Activated CD4-positive, alpha-beta T cell treated with anti-CD3 and anti-CD28 coated beads, Interleukin-2, amount 10 ng/mL, durations not matched to agents 24 days and 14 days (primary cell): ENCODE measurements around the gene ANKRD40. TPM values are rescaled to one million over a fixed set of nuclear protein-coding genes. Genes with fewer than 3 reads are reported as not detected.
"Not testable (repeated sequence)": the region's sequence is repeated elsewhere in the genome, so short reads cannot be mapped to it uniquely, and the experiment has no call there.

ENCODE experiments used
- DNase-seq: peaks from one replicate; pipeline ENCODE4 v3.0.0; 2022
- H3K27ac Mint-ChIP-seq: one replicate; pipeline ENCODE4 v1.8.0; 2022; ENCODE audit warnings: mild to moderate bottlenecking, mixed read lengths
- H3K27me3 Mint-ChIP-seq: one replicate; pipeline ENCODE4 v1.8.0; 2022; ENCODE audit warnings: mixed read lengths
- H3K36me3 Mint-ChIP-seq: one replicate; pipeline ENCODE4 v1.8.0; 2022; ENCODE audit warnings: low read depth, mild to moderate bottlenecking, mixed read lengths
- H3K4me1 Mint-ChIP-seq: one replicate; pipeline ENCODE4 v1.8.0; 2021; ENCODE audit warnings: mixed read lengths
- H3K4me3 Mint-ChIP-seq: one replicate; pipeline ENCODE4 v1.8.0; 2022; ENCODE audit warnings: mild to moderate bottlenecking, moderate library complexity, mixed read lengths
- H3K9me3 Mint-ChIP-seq: one replicate; pipeline ENCODE4 v1.8.0; 2021; ENCODE audit warnings: mixed read lengths
- intact Hi-C: fragments of 100-400 bp; cut with micrococcal nuclease; formaldehyde crosslinking; loops from one replicate; pipeline ENCODE4 v1.15.1; 2023
- total RNA-seq: library from RNA; stranded (reverse); gene quantifications from 2 replicates; pipeline ENCODE4 v1.2.3, GENCODE V29; 2022

ANKRD40 gene
- total RNA-seq, 1 donor from 2014 or later = 49.8 TPM

- no peak for DNase-seq
- H3K27me3 Mint-ChIP-seq = no peaks in the 10 kb centered on the region
- H3K4me1 Mint-ChIP-seq = peaks cover 20% of the 10 kb centered on the region
- peak overlapping the region; percentile 57 for H3K4me3 Mint-ChIP-seq
- peak overlapping the region; percentile 44 for H3K27ac Mint-ChIP-seq
- peaks cover 30% of the 10 kb centered on the region for H3K36me3 Mint-ChIP-seq
- intact Hi-C loops = no loop called here
- no peaks in the 10 kb centered on the region for H3K9me3 Mint-ChIP-seq
These were observed 15.0 kb upstream of the ANKRD40 start for GRCh38 chr17:50722746-50723145.

- H3K27me3 Mint-ChIP-seq = no peaks in the 10 kb centered on the region
- H3K27ac Mint-ChIP-seq = peak overlapping the region; percentile 99
- peak overlapping the region; percentile 82 for H3K4me3 Mint-ChIP-seq
- peak; percentile 71 for DNase-seq
- peaks cover 14% of the 10 kb centered on the region for H3K4me1 Mint-ChIP-seq
- peaks cover 26% of the 10 kb centered on the region for H3K36me3 Mint-ChIP-seq
- H3K9me3 Mint-ChIP-seq = no peaks in the 10 kb centered on the region
- intact Hi-C loops = no loop called here
These were observed 13.7 kb upstream of the ANKRD40 start for GRCh38 chr17:50721194-50722010.

GRCh38 chr17:50719924-50720794, 12.4 kb upstream of the ANKRD40 start:
- Mint-ChIP-seq H3K4me3 (peak overlapping the region; percentile 82), H3K9me3 (no peaks in the 10 kb centered on the region), H3K27me3 (no peaks in the 10 kb centered on the region), H3K27ac (peak overlapping the region; percentile 99), H3K36me3 (peaks cover 24% of the 10 kb centered on the region), H3K4me1 (peaks cover 10% of the 10 kb centered on the region)
- no peak for DNase-seq
- intact Hi-C loops = loop anchor here (1.0 to 2.0 kb wide), 2 partner anchors 12 to 147 kb away; partner anchors contain the start of gene TOB1

- peaks cover 10% of the 10 kb centered on the region for H3K4me1 Mint-ChIP-seq
- no peaks in the 10 kb centered on the region for H3K27me3 Mint-ChIP-seq
- H3K4me3 Mint-ChIP-seq = peak within 1 kb of the TSS; percentile 82
- intact Hi-C loops = loop anchor here (1.0 to 2.0 kb wide), 2 partner anchors 11 to 147 kb away; partner anchors contain the start of gene TOB1
- no peaks in the 10 kb centered on the region for H3K9me3 Mint-ChIP-seq
- peaks cover 18% of the 10 kb centered on the region for H3K36me3 Mint-ChIP-seq
- DNase-seq = peak; percentile 99
- peak within 1 kb of the TSS; percentile 99 for H3K27ac Mint-ChIP-seq
These were observed 11.6 kb upstream of the ANKRD40 start, which contains the start of gene LUC7L3 for GRCh38 chr17:50719144-50719923. Gene LUC7L3 (plus strand): TSS chr17:50719603. CDS start chr17:50719733, 130 bp downstream.

GRCh38 chr17:50715471-50715870, 7.8 kb upstream of the ANKRD40 start:
- no peak overlapping the region for H3K4me3 Mint-ChIP-seq
- intact Hi-C loops = no loop called here
- H3K9me3 Mint-ChIP-seq = no peaks in the 10 kb centered on the region
- H3K36me3 Mint-ChIP-seq = peaks cover 6% of the 10 kb centered on the region
- H3K27ac Mint-ChIP-seq = no peak overlapping the region
- no peaks in the 10 kb centered on the region for H3K4me1 Mint-ChIP-seq
- DNase-seq = no peak
- H3K27me3 Mint-ChIP-seq = peaks cover 5% of the 10 kb centered on the region

GRCh38 chr17:50712641-50713040, 4.9 kb upstream of the ANKRD40 start:
- no peak overlapping the region for H3K27ac Mint-ChIP-seq
- peaks cover 2% of the 10 kb centered on the region for H3K36me3 Mint-ChIP-seq
- H3K27me3 Mint-ChIP-seq = peaks cover 5% of the 10 kb centered on the region
- intact Hi-C loops = no loop called here
- DNase-seq = no peak
- no peak overlapping the region for H3K4me3 Mint-ChIP-seq
- no peaks in the 10 kb centered on the region for H3K9me3 Mint-ChIP-seq
- H3K4me1 Mint-ChIP-seq = peaks cover 11% of the 10 kb centered on the region

- intact Hi-C loops = no loop called here
- Mint-ChIP-seq H3K4me1 (peaks cover 17% of the 10 kb centered on the region), H3K27ac (no peak overlapping the region), H3K9me3 (no peaks in the 10 kb centered on the region), H3K4me3 (no peak overlapping the region), H3K36me3 (peaks cover 9% of the 10 kb centered on the region), H3K27me3 (peaks cover 5% of the 10 kb centered on the region)
- no peak for DNase-seq
These were observed 2.9 kb upstream of the ANKRD40 start for GRCh38 chr17:50710650-50711049.

- H3K27me3 Mint-ChIP-seq = peaks cover 5% of the 10 kb centered on the region
- peaks cover 15% of the 10 kb centered on the region for H3K36me3 Mint-ChIP-seq
- peak overlapping the region; percentile 25 for H3K27ac Mint-ChIP-seq
- H3K4me1 Mint-ChIP-seq = peaks cover 18% of the 10 kb centered on the region
- DNase-seq = no peak
- H3K9me3 Mint-ChIP-seq = no peaks in the 10 kb centered on the region
- H3K4me3 Mint-ChIP-seq = peak overlapping the region; percentile 33
- intact Hi-C loops = no loop called here
These were observed 2.3 kb upstream of the ANKRD40 start for GRCh38 chr17:50710025-50710424.

GRCh38 chr17:50709053-50709452, 1.3 kb upstream of the ANKRD40 start:
- Mint-ChIP-seq H3K36me3 (peaks cover 21% of the 10 kb centered on the region), H3K4me1 (peaks cover 23% of the 10 kb centered on the region), H3K4me3 (peak overlapping the region; percentile 86), H3K27ac (peak overlapping the region; percentile 97)
- DNase-seq, H3K9me3 Mint-ChIP-seq, H3K27me3 Mint-ChIP-seq: not testable (repeated sequence)
- intact Hi-C loops = loop anchor here (5.0 kb wide), 3 partner anchors 232 to 458 kb away; partner anchors contain the start of genes NME1, NME2 and RSAD1

GRCh38 chr17:50708050-50709000, 611 bp upstream of the ANKRD40 start:
- Mint-ChIP-seq H3K9me3 (no peaks in the 10 kb centered on the region), H3K36me3 (peaks cover 28% of the 10 kb centered on the region), H3K27me3 (peaks cover 5% of the 10 kb centered on the region), H3K4me3 (peak overlapping the region; percentile 86), H3K27ac (peak overlapping the region; percentile 97), H3K4me1 (peaks cover 30% of the 10 kb centered on the region)
- intact Hi-C loops = loop anchor here (1.0 to 5.0 kb wide), 4 partner anchors 11 to 459 kb away; partner anchors contain the start of genes LUC7L3, NME1, NME2 and RSAD1
- DNase-seq = peak; percentile 70

- Mint-ChIP-seq H3K27me3 (no peaks in the 10 kb centered on the region), H3K27ac (peak overlapping the region; percentile 54), H3K4me3 (no peak overlapping the region), H3K36me3 (peaks cover 56% of the 10 kb centered on the region), H3K9me3 (no peaks in the 10 kb centered on the region), H3K4me1 (peaks cover 39% of the 10 kb centered on the region)
- no peak for DNase-seq
- intact Hi-C loops = no loop called here
These were observed 4.6 kb downstream of the ANKRD40 start for GRCh38 chr17:50703162-50703561.

GRCh38 chr17:50699410-50699809, 8.3 kb downstream of the ANKRD40 start:
- Mint-ChIP-seq H3K4me1 (peaks cover 42% of the 10 kb centered on the region), H3K9me3 (no peaks in the 10 kb centered on the region), H3K27me3 (no peaks in the 10 kb centered on the region), H3K27ac (no peak overlapping the region), H3K4me3 (no peak overlapping the region), H3K36me3 (peaks cover 67% of the 10 kb centered on the region)
- no peak for DNase-seq
- intact Hi-C loops = loop anchor here (5.0 kb wide), 1 partner anchor 217 kb away; no protein-coding TSS in a partner anchor
